IMR-90 (cell line): Measurements from ENCODE around the gene PLCH1. TPM values are rescaled to one million over a fixed set of nuclear protein-coding genes. Genes with fewer than 3 reads are reported as not detected.

Experiments used
- ATAC-seq: fragments of 200-7000 bp; cut with Tn5 transposase; 2 replicates; pipeline ENCODE4 v1.9.1; 2020; ENCODE audit warnings: low read depth, mild to moderate bottlenecking, moderate library complexity
- BruUV-seq: library from RNA; stranded (reverse); fragments of 400-500 nt; replicated peaks from 2 replicates; lab custom pipeline; 2021; lab: Mats Ljungman, UMichigan
- CTCF ChIA-PET: fragments of 300-600 bp; formaldehyde crosslinking; extraction: SDS; loops from one replicate; lab custom pipeline; 2021; ENCODE audit warnings: antibody characterized with exemption; lab: Yijun Ruan, JAX
- POLR2A ChIA-PET: fragments of 300-600 bp; sonication (Branson Sonifier 250); formaldehyde crosslinking; loops from one replicate; lab custom pipeline; 2022; ENCODE audit warnings: antibody characterized with exemption; ENCODE audit not compliant: unreplicated experiment; lab: Charles Lee
- DNase-seq: peaks from one replicate; pipeline ENCODE4 v3.0.0; 2013
- H2AFZ ChIP-seq: replicated peaks from 2 replicates; pipeline ENCODE3; 2013; ENCODE audit warnings: low read length, mild to moderate bottlenecking; ENCODE audit not compliant: poor library complexity
- H2AK5ac ChIP-seq: 2 replicates; pipeline ENCODE4 v1.6.1; 2013; ENCODE audit warnings: low read depth, low read length, inconsistent platforms
- H2AK9ac ChIP-seq: replicated peaks from 2 replicates; pipeline ENCODE3; 2013; ENCODE audit warnings: mild to moderate bottlenecking, low read depth, low read length, moderate library complexity; ENCODE audit not compliant: poor library complexity
- H2BK120ac ChIP-seq: 2 replicates; pipeline ENCODE4 v1.6.1; 2013; ENCODE audit warnings: low read depth, low read length, inconsistent platforms
- H2BK15ac ChIP-seq: 3 replicates; pipeline ENCODE4 v1.6.1; 2013; ENCODE audit warnings: low read depth, low read length, inconsistent platforms
- H2BK20ac ChIP-seq: 2 replicates; pipeline ENCODE4 v1.6.1; 2013; ENCODE audit warnings: low read depth, mild to moderate bottlenecking, inconsistent platforms, low read length, moderate library complexity
- H2BK5ac ChIP-seq: 2 replicates; pipeline ENCODE4 v1.6.1; 2013; ENCODE audit warnings: mild to moderate bottlenecking, low read depth, low read length, inconsistent platforms; ENCODE audit not compliant: poor library complexity, severe bottlenecking
- H3K14ac ChIP-seq: replicated peaks from 2 replicates; pipeline ENCODE4 v1.6.1; 2013; ENCODE audit warnings: low read depth, low read length, inconsistent platforms
- H3K18ac ChIP-seq: 2 replicates; pipeline ENCODE4 v1.6.1; 2013; ENCODE audit warnings: low read depth, low read length, control low read depth
- H3K23ac ChIP-seq: 2 replicates; pipeline ENCODE4 v1.6.1; 2013; ENCODE audit warnings: low read depth, low read length, inconsistent platforms
- H3K27ac ChIP-seq: 2 replicates; pipeline ENCODE4 v1.5.1; 2013; ENCODE audit warnings: mild to moderate bottlenecking, control low read depth, low read length; ENCODE audit not compliant: insufficient read depth
- H3K27me3 ChIP-seq: 2 replicates; pipeline ENCODE4 v1.6.1; 2013; ENCODE audit warnings: low read length; ENCODE audit not compliant: control insufficient read depth, insufficient read depth
- H3K36me3 ChIP-seq: 2 replicates; pipeline ENCODE4 v1.6.1; 2013; ENCODE audit warnings: low read length, mixed read lengths; ENCODE audit not compliant: control insufficient read depth, insufficient read depth
- H3K4ac ChIP-seq: 2 replicates; pipeline ENCODE4 v1.6.1; 2013; ENCODE audit warnings: low read depth, low read length, inconsistent platforms
- H3K4me1 ChIP-seq: 2 replicates; pipeline ENCODE4 v1.6.1; 2013; ENCODE audit warnings: low read length, mixed read lengths; ENCODE audit not compliant: control insufficient read depth, insufficient read depth
- H3K4me2 ChIP-seq: 2 replicates; pipeline ENCODE4 v1.6.1; 2013; ENCODE audit warnings: low read depth, mild to moderate bottlenecking, control low read depth, low read length, moderate library complexity
- H3K4me3 ChIP-seq: 2 replicates; pipeline ENCODE4 v1.5.1; 2013; ENCODE audit warnings: low read depth, mild to moderate bottlenecking, control low read depth, low read length, moderate library complexity; ENCODE audit not compliant: insufficient read depth
- H3K56ac ChIP-seq: 2 replicates; pipeline ENCODE4 v1.6.1; 2013; ENCODE audit warnings: low read length, inconsistent platforms; ENCODE audit not compliant: insufficient read depth; ENCODE audit errors: extremely low read depth
- H3K79me1 ChIP-seq, 2 experiments: 2 replicates each; pipeline ENCODE4 v1.6.1; 2013; ENCODE audit warnings: low read length in 2 of 2, inconsistent platforms in 1 of 2, low read depth in 1 of 2
- H3K9ac ChIP-seq: 2 replicates; pipeline ENCODE4 v1.6.1; 2013; ENCODE audit warnings: low read depth, low read length, control low read depth
- H3K9me1 ChIP-seq: 2 replicates; pipeline ENCODE4 v1.6.1; 2013; ENCODE audit warnings: low read length, inconsistent platforms; ENCODE audit not compliant: insufficient read depth
- H3K9me3 ChIP-seq: 2 replicates; pipeline ENCODE4 v1.6.1; 2013; ENCODE audit warnings: low read length; ENCODE audit not compliant: control insufficient read depth, insufficient read depth
- H4K20me1 ChIP-seq: 2 replicates; pipeline ENCODE4 v1.6.1; 2013; ENCODE audit warnings: low read length, inconsistent platforms; ENCODE audit not compliant: insufficient read depth
- H4K5ac ChIP-seq: 2 replicates; pipeline ENCODE4 v1.6.1; 2013; ENCODE audit warnings: mild to moderate bottlenecking, low read depth, low read length, control low read depth
- H4K8ac ChIP-seq, 2 experiments: 2 replicates each; pipeline ENCODE4 v1.6.1; 2013; ENCODE audit warnings: low read depth in 2 of 2, low read length in 2 of 2, control low read depth in 1 of 2, inconsistent platforms in 1 of 2
- H4K91ac ChIP-seq: 2 replicates; pipeline ENCODE4 v1.6.1; 2013; ENCODE audit warnings: low read depth, low read length, inconsistent platforms; ENCODE audit not compliant: insufficient read depth
- CHD1 ChIP-seq: IDR thresholded peaks from 2 replicates; pipeline ENCODE4 v1.6.1; 2012; ENCODE audit warnings: low read depth, low read length, improper control_type of control experiment
- ELK1 ChIP-seq: fragments of 150-350 bp; IDR thresholded peaks from 2 replicates; pipeline ENCODE4 v1.6.1; 2016; ENCODE audit warnings: low read depth, mild to moderate bottlenecking, low read length, moderate library complexity, borderline replicate concordance
- FOS ChIP-seq: fragments of 150-350 bp; IDR thresholded peaks from 2 replicates; pipeline ENCODE4 v1.6.1; 2016; ENCODE audit warnings: low read depth, low read length
- MXI1 ChIP-seq: IDR thresholded peaks from 2 replicates; pipeline ENCODE4 v1.6.1; 2012; ENCODE audit warnings: low read depth, mild to moderate bottlenecking, low read length, moderate library complexity, borderline replicate concordance
- NFE2L2 ChIP-seq: fragments of 150-350 bp; IDR thresholded peaks from 2 replicates; pipeline ENCODE4 v1.6.1; 2016; ENCODE audit warnings: low read depth, mild to moderate bottlenecking, low read length
- POLR2A ChIP-seq: IDR thresholded peaks from 2 replicates; pipeline ENCODE4 v1.6.1; 2012; ENCODE audit warnings: mild to moderate bottlenecking, low read depth, low read length
- RAD21 ChIP-seq: IDR thresholded peaks from 2 replicates; pipeline ENCODE4 v1.6.1; 2012; ENCODE audit warnings: low read length, improper control_type of control experiment
- RCOR1 ChIP-seq: IDR thresholded peaks from 2 replicates; pipeline ENCODE4 v1.6.1; 2012; ENCODE audit warnings: mild to moderate bottlenecking, low read length, improper control_type of control experiment; ENCODE audit not compliant: insufficient replicate concordance
- SMC3 ChIP-seq: fragments of 150-350 bp; IDR thresholded peaks from 2 replicates; pipeline ENCODE4 v1.6.1; 2016; ENCODE audit warnings: low read depth, mild to moderate bottlenecking, antibody characterized with exemption, low read length, moderate library complexity
- dilution Hi-C: fragments of 300-500 bp; cut with HindIII; formaldehyde crosslinking; loops from one replicate; pipeline ENCODE4 v1.14.3; 2018; ENCODE audit warnings: low sequenced_read_pairs; ENCODE audit not compliant: unreplicated experiment
- in situ Hi-C: fragments of 300-500 bp; cut with MboI; formaldehyde crosslinking; loops from 3 replicates; pipeline ENCODE4 v1.14.3; 2019; ENCODE audit warnings: low sequenced_read_pairs, inconsistent platforms, mixed read lengths
- intact Hi-C: fragments of 100-400 bp; cut with micrococcal nuclease; formaldehyde crosslinking; loops from 2 replicates; pipeline ENCODE4 v1.10.0; 2022
- polyA plus RNA-seq, 3 experiments: library from polyadenylated mRNA; depleted of rRNA; stranded (reverse); fragments of >200 nt; gene quantifications; 2 replicates each; pipeline ENCODE4 v1.2.3, GENCODE V29; 2012; ENCODE audit warnings: low replicate concordance in 1 of 3
- total RNA-seq: library from RNA; depleted of rRNA; stranded (reverse); fragments of >200 nt; gene quantifications from 2 replicates; pipeline ENCODE4 v1.2.3, GENCODE V29; 2012
- TF ChIP-seq, protein P1 (sequence below): conservative IDR thresholded peaks from 2 replicates; pipeline ENCODE4 v1.5.1; 2012; ENCODE audit warnings: mild to moderate bottlenecking, low read depth, low read length, improper control_type of control experiment

The PLCH1 gene
- total and polyA plus RNA-seq, 2 of the 4 experiments (the other 2 are of a cell fraction): not detected

- POLR2A ChIA-PET: no interaction called here
- no peaks in the 10 kb centered on the region for H3K36me3 ChIP-seq
- H3K14ac ChIP-seq: no peak overlapping the region
- DNase-seq: no peak
- H3K27ac ChIP-seq: no peak overlapping the region
- H3K4me3 ChIP-seq: no peak overlapping the region
- no peak overlapping the region for H4K91ac ChIP-seq
- dilution Hi-C loops: no loop called here
- H2BK5ac ChIP-seq: no peak overlapping the region
- no peak overlapping the region for H3K4me2 ChIP-seq
- H2BK15ac ChIP-seq: no peak overlapping the region
- in situ Hi-C loops: no loop called here
- ATAC-seq: no peak
- CTCF ChIA-PET: interaction anchor here (0.6 to 0.9 kb wide), 2 partner anchors 33 to 41 kb away, joined by 3 to 4 read pairs; no protein-coding TSS in a partner anchor
- no peak overlapping the region for H4K5ac ChIP-seq
- H3K9ac ChIP-seq: no peak overlapping the region
- H3K4ac ChIP-seq: no peak overlapping the region
- no peak overlapping the region for H4K8ac ChIP-seq
- TF ChIP-seq RCOR1 (no peak), NFE2L2 (no peak), CHD1 (no peak), MXI1 (no peak), ELK1 (no peak), RAD21 (no peak), POLR2A (no peak), SMC3 (no peak), FOS (no peak)
- TF ChIP-seq, protein P1, sequence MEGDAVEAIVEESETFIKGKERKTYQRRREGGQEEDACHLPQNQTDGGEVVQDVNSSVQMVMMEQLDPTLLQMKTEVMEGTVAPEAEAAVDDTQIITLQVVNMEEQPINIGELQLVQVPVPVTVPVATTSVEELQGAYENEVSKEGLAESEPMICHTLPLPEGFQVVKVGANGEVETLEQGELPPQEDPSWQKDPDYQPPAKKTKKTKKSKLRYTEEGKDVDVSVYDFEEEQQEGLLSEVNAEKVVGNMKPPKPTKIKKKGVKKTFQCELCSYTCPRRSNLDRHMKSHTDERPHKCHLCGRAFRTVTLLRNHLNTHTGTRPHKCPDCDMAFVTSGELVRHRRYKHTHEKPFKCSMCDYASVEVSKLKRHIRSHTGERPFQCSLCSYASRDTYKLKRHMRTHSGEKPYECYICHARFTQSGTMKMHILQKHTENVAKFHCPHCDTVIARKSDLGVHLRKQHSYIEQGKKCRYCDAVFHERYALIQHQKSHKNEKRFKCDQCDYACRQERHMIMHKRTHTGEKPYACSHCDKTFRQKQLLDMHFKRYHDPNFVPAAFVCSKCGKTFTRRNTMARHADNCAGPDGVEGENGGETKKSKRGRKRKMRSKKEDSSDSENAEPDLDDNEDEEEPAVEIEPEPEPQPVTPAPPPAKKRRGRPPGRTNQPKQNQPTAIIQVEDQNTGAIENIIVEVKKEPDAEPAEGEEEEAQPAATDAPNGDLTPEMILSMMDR: no peak
- H2BK20ac ChIP-seq: no peak overlapping the region
- H3K79me1 ChIP-seq: no peaks in the 10 kb centered on the region
- H3K4me1 ChIP-seq: no peaks in the 10 kb centered on the region
- H3K9me3 ChIP-seq: peaks cover 4% of the 10 kb centered on the region; the same call in 1 of the 2 replicates
- intact Hi-C loops: no loop called here
- H4K20me1 ChIP-seq: no peaks in the 10 kb centered on the region
- H2AK5ac ChIP-seq: no peak overlapping the region
- BruUV-seq: no TSS peak
- no peak overlapping the region for H2BK120ac ChIP-seq
- H3K18ac ChIP-seq: no peak overlapping the region
- H3K9me1 ChIP-seq: no peaks in the 10 kb centered on the region
- H3K56ac ChIP-seq: no peak overlapping the region
- no peak overlapping the region for H2AFZ ChIP-seq
- H2AK9ac ChIP-seq: no peak overlapping the region
- H3K27me3 ChIP-seq: no peaks in the 10 kb centered on the region
- no peak overlapping the region for H3K23ac ChIP-seq
Observed at GRCh38 chr3:155528579-155528978, 216.3 kb downstream of the PLCH1 start.
